ENCODE measurements around the gene LRRC4B.

Gene LRRC4B

DNA sequence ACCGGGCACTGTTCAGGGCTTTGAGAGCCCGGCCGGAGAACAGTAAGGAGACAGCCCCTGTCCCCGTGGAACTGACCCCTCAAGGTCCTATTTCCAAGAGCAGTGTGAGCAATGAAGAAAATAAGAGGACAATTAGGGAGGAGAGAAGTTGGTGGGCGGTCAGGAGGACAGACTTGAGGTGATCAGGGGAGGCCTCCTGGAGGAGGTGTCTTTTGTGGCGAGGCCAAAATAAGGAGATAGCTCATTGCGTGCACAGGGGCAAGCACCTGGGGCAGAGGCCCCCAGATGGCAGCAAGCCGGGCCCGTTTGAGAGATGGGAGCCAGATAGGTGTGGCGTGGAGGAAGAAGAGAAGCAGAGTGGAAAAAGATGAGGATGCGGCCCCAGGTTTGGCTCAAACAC is 2.8 kb upstream of the LRRC4B start:
- DNase-seq (ENCODE audit: low read depth in 1 of 2, low spot score in 1 of 2) = no peak

DNA sequence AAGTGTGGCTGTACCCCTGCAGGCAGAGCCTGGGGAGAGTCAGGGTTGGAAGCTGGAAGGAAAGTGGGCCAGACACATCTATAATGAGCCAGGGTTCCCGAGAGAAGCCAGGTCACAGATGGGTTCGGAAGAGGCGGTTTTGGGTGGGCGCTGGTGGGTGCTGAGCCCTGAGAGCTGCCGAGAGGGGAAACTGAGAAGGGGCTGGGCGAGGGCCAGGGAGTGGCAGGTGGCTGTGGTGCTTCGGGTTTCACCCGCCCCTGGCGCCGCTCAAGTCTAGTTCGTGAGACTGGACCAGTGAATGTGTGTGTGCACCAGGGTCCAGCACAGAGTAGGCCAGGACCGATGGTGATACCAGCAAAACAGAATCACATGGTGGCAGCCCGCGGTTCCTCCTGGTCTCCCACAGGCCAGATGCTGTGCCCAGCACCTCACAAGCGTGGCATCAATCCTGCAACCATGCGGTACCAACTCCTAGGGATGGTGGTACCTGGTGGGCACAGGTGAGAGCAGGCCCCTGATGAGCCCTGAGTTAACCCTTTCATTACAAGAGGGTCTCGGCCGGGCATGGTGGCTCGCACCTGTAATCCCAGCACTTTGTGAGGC is 1.8 kb upstream of the LRRC4B start:
- no peak for DNase-seq (ENCODE audit: low read depth in 1 of 2, low spot score in 1 of 2)

DNA sequence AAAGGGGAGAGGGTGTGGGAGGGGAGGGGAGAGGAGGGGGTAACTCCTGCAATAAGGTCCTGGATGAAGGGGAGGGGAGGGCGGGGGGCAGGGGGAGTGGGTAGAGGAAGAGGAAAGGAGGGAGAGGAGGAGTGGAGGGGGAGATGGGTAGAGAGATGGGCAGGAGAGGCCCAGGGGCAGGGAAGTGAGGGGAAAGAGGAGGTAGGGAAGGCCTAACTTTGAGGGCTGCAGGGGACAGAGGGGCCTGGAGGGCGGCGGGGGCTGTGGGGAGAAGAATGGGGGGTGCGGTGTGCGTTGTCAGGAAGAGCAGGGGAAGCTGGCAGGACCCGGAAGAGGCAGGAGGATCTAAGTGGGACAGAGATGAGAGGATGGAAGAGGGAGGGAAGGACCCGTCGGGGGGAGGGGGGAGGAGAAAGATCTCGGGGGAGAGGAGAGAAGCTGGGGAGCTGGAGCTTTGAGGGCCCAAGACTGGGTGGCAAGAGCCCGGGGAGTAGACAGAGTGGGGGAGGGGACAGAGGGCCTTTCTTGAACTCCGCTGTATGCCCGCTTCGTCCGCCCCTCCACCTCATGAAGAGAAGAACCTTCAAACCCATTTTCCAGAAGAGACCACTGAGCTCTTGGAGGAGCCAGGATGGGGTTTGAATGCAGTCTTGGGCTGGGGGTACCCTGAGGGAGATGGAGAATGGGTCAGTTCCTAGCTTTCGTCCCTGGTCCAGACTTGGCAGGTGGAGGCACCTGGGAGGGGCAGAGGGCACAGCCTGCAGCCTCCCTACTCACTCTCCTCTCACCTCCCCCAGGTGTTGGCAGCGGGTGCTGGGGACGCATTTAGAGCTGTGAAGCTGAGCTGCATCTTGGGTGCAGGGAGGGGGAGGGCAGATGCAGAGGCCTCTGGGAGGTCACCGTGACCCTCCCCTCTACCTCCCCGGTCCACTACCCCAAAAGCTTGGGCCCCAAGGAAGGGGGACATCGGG is 778 bp upstream of the LRRC4B start:
- no peak for DNase-seq (ENCODE audit: low read depth in 1 of 2, low spot score in 1 of 2)

DNA sequence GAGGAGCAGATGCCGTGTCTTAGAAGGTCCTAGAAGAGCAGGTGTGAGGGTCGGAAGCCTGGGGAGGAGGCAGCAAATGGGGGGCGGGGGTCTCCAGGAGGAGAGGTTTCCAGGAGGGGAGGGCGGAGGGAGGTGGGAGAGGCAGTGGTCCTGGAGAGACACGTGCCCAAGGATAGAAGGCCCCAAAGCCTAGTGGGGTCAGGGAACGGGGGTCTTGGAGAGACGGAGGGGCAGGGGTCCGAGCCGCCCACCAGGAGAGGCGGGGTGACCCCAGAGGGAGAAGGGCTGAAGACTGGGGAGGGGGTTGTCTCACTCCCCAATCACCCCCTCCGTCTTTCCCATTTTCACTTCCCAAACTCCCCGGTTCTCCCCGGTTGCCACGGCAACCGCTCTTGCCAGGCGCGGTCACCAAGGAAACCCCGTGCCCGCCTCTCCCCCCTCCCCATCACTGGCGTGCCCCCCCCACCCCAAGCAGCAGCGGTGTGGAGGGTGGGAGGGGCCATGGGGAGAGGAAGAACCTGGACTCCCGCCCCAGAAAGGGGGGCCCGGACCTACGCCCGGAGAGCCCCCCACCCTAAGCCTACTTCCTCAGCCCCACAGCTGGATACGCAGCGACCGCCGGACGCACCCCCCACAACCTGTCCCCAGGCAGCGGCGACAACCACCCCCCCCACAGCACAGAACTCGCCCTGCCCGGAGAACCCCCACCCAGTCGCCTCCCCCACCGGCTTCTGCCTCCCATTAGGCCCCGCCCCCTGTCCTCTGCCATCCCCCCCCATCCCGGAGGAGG is 988 bp downstream of the LRRC4B start:
- no peak for DNase-seq (ENCODE audit: low read depth in 1 of 2, low spot score in 1 of 2)

DNA sequence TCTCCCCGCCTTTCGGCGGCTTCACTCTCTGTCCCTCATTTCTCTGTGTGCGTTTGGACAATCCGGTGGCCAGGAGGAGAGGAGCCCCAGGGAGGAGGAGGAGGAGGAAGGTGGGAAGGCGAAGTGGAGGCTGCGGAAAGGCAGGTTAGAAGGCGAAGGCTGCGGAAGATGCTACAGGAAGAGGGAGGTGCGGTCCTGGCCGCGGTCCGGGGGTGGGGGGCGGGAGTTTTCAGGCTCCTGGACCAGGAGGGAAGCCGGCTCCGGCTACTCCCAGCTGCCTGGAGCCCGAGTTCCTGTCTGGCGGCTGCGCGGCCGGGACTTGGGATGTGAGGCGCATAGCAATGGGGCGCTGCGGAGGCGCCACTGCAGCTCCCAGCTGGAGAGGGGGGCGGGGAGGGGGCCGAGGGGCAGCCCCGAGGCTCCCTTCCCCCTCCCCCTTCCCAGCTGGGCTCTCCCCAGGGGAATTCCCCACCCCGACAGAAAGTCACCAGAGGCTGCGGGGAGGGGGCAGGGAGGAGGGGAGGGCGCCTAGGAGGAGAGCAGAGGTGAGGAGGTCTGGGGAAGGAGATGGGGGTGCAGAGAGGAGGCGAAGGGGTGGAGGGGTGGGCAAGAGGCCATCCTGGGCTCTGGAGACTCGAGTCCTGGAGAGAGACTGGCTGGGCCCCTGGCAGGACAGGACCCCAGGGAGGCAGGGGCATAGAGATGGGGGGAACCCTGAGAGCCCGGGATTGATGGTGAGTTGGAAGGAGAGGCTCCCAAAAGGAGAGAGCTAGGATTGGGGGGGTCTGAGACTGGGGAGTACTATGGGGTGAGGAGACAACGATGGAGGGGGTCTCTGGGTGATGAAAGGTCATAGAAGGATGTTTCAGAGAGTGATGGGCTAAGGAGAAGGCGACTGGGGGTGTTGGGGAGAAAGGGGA is 2.0 kb downstream of the LRRC4B start:
- DNase-seq (ENCODE audit: low read depth in 1 of 2, low spot score in 1 of 2) = no peak

DNA sequence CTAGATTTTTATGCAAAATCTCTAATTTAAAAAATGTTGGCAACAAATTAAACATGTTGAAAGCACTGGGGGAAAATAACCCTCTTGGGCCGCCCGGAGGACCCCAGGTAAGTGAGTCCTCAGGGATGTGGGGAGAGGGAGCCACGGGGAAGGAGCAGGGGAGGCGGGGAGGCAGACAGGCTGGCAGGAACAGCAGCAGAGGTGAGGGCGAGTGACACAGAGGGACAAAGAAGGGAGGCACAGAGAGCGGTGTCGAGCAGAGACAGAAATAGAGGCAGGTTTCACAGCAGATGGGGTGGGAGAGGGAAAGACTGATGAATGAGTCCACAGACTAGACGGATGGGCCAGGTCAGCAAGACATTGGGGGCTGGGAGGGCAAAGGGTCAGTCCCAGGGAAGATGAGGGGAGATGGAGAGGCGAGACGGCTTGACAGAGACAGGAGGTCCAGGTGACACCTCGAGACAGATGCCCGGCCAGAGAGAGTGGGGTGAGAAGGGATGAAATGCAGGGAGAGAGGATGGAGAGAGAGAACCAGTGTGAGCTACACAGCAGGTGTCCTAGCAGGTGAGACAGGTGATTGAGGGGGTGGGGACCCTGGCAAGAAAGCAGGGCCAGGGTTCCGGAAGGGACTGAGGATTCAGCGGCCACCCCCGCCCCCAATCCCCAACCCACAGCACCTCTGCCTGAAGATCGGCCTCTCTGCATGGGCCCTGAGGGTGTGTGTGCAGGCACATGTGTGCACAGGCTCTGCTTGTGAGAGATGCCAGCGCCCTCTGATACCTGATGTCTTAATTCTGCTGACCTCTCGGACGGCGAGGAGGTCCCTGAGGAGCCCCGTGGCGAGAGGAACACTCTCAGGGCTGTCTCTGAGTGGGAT is 3.8 kb downstream of the LRRC4B start:
- no peak for DNase-seq (ENCODE audit: low read depth in 1 of 2, low spot score in 1 of 2)

DNA sequence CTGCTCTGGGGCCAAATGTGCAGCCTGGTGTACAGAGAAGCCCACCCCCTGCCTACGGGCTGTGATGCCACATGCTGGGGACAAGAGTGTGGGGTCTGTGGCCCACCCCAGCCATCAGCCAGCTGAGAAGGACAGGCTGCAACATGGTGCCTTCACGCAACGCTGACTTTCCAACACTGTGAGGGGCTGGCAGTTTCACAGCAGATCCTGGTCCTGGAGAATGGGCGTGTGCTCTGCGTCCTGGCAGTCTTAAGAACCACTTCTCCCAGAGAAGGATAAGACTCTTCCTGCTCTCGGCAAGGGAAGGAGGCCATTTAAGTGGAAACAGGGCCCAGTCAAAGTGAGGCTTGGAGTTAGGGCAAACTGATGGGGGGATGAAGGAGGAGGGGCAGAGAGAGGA is 4.6 kb downstream of the LRRC4B start:
- no peak for DNase-seq (ENCODE audit: low read depth in 1 of 2, low spot score in 1 of 2)

DNA sequence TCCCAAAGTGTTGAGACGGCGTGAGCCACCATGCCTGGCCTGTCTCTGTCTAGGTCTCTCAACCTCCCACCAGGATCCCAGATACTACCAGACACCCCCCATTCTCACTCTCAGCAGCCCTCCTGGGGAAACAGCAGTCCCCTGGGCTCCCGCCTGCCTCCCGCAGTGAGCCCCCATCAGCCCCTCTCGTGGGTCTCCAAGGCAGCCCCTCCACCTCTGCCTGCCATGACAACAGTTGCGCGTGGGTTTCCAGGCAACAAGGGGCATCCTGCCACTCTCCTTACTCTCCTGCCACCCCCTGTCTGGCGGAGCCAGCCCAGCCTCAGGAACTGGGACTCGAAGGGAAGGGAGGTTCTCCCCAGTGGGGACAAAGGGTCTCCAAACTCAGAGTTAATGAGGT is 5.2 kb downstream of the LRRC4B start:
- no peak for DNase-seq (ENCODE audit: low read depth in 1 of 2, low spot score in 1 of 2)

DNA sequence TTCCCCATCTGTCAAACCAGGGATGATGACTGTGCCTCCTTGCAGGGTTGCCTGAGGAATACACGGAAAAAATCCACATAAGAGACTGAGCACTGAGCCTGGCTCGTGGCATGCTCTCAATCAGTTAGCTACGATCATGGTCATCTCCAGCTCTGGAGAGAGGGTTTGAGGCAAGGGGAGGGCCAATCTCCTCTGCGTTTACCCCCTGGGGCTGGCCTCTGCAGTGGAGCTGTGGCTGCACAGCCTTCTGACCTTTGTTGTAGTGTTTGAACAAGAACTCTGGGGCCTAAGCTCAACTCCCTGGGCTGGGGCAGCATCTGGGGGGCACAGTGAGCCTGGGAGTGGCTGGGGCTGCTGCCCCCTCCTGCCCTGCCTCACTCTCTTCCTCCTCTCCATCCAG is 5.9 kb downstream of the LRRC4B start:
- DNase-seq (ENCODE audit: low read depth in 1 of 2, low spot score in 1 of 2) = no peak

DNA sequence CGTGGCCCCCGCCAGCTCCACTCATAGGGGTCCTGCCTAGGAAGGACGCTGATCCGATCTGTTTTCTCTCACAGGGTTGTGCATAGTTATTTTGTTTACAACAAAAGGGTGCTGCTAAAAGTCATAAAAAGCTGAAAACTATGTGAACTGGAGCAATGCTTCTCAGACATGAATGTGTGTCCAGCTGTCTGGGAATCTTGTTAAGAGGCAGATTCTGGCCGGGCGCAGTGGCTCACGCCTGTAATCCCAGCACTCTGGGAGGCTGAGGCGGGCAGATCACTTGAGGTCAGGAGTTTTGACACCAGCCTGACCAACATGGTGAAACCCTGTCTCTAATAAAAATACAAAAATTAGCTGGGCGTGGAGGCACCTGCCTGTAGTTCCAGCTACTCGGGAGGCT is 8.6 kb downstream of the LRRC4B start:
- no peak for DNase-seq (ENCODE audit: low read depth in 1 of 2, low spot score in 1 of 2)

DNA sequence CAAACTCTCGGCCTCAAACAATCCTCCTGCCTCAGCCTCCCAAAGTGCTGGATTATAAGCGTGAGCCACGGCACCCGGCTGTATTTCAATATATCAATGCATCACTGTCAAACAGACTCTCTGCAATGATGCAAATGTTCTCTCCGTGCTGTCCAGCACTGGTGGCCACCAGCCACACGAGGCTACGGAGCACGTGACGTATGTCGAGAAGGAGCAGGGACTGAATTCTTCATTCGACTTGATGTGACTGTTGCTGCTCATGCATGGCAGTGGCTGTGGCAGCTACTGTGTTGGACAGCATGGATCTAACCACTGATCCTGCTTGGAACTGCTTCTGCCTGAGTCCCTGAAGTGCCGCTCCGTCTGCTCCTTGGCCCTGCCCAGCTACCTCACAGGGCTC is 9.8 kb downstream of the LRRC4B start:
- DNase-seq (ENCODE audit: low read depth in 1 of 2, low spot score in 1 of 2) = no peak

DNA sequence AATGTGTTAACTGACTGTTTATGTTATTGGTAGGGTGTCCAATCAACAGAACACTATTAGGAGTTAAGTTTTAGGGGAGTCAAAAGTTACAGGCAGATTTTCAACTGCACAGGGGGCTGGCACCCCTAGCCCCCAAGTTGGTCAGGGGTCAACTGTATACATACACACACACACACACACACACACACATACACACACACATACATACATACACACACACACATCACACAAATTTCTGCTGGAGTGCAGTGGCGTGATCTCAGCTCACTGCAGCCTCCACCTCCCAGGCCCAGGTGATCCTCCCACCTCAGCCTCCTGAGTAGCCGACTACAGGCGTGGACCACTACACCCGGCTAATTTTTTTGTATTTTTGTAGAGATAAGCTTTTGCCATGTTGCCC is 10.2 kb downstream of the LRRC4B start:
- DNase-seq (ENCODE audit: low read depth in 1 of 2, low spot score in 1 of 2) = no peak

DNA sequence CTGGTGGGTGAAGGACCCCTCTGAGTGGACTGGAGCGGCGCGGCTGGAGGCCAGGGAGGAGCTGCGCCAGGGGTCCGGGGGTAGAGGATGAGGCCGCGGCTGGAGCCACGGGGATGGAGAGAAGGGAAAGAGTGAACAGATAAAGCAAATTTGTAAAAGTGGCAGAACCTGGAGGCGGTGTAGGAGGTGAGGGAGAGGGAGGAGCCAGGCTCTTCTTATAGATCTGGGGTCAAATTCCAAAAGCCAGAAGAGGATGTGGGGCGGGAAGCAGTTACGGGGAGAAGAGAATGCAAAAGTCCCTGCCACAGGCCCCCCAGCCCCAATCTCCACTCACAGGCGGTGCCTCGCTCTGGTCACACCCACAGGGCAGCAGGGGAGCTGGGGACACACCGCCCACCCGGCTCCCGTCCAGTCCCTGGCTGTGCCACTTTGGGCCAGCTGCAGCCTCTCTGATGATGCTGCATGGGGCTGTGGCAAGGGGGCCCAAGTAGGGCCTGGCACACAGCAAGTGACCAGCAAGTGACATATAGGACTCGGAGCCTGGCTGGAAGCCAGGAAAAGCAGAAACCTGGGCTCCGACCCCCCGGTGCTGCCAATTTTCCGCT is 11.1 kb downstream of the LRRC4B start:
- DNase-seq (ENCODE audit: low read depth in 1 of 2, low spot score in 1 of 2) = no peak

DNA sequence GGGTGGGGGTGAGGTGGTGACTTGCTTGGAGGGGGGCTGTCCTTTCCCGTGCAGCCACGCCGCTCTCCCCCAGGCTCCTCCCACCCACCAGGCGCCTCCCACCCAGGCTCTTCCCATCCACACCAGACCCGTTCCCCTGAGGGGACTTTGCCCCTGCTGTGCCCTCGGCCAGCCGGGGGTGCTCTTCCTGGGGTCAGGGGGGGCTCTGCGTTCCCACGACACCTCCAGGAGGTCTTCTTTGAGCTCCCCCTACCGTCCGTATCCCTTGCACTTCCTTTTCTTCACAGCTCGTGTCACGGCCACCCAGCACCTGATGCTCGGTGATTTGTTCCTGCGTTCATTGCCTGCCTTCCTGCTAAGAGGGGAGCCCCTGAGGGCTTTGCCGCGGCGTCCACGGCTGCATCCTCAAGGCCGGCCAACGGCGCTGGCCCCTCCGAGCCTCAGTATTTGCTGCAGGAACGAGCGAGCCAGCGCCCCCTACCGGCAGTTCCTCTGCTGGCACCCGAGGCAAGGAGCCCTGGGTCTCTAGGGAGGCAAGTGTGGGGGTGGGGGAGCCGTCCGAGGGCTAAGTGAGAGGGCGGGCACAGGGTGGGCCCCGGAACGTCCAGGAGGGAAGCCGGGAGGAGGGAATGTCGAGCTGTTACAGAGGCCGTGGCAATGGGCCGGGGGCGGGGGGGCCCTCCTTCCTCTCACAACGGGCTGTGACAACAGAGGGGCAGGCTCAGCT is 11.8 kb downstream of the LRRC4B start:
- peak; percentile 62 to 63 for DNase-seq (ENCODE audit: low read depth in 1 of 2, low spot score in 1 of 2)

DNA sequence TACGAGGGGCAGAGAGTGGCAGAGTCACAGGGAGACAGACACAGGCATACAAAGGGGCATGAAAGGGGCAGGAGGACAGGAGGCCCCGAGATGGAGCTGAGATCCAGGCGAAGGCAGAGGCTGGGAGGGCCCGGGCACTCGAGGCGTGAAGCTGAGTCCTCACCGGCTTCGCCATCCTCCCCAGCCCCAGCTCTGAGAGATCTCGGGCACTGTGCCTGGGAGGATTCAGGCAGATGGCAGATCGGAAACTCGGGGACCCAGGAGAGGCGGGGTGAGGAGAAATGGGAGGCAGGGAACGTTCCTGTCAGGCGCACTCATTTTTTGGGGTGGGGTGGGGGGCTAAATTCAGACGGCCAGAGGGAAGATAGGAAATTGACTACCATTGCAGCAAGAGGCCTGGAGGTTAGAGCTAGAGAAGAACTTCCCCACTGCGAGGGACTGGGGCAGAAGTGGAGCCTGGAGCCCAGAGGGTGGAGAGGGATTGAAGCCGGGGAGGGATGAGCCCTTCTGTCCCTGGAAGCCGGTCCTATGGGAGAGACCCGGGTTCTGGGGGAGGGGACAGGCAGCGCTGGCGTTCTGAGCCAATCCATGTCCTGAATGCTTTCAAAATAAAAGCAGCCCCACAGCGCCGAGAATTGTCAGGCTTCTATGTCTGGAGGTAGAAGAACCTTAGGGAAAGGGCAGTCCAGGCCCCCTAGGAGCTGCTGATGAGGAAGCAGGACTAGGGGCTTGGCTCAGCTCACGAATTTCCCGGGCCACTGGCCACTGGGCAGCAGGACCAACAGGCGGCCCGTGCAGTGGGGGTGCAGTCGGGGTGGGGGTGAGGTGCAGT is 12.6 kb downstream of the LRRC4B start:
- no peak for DNase-seq (ENCODE audit: low read depth in 1 of 2, low spot score in 1 of 2)

DNA sequence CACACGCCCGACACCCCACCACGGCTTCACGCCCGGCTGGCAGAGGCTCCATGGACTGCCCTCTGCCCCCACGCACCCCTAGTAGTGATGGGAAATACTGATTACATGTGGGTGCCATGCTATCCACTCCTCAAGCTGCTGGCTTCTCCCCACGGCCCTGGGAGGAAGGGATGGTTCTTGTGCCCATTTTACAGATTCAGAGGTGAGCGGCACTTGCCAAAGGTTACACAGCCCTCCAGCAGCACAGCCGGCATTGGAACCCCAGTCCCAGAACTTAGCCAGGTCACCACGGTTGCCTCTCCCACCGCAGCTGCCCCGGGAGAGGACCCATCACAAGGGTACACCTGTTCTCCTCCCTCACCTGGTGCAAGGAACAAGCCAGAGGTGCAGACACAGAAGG is 13.2 kb downstream of the LRRC4B start:
- no peak for DNase-seq (ENCODE audit: low read depth in 1 of 2, low spot score in 1 of 2)

DNA sequence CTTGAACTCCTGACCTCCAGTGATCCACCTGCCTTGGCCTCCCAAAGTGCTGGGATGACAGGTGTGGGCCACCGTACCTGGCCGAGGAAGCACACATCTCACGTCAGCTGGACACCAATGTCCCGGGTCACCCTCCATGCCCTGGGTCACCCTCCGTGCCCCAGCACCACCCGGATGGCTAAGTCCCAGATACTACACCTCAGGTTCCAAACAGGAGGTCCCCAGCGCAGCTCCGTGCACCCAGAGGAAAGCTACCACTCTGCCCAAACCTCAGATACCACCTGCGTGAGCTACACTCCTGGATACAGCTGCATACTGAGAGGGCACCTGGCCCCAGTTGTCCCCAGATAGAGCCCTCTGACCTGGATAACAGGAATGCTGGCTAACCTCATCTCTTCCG is 14.0 kb downstream of the LRRC4B start:
- no peak for DNase-seq (ENCODE audit: low read depth in 1 of 2, low spot score in 1 of 2)

DNA sequence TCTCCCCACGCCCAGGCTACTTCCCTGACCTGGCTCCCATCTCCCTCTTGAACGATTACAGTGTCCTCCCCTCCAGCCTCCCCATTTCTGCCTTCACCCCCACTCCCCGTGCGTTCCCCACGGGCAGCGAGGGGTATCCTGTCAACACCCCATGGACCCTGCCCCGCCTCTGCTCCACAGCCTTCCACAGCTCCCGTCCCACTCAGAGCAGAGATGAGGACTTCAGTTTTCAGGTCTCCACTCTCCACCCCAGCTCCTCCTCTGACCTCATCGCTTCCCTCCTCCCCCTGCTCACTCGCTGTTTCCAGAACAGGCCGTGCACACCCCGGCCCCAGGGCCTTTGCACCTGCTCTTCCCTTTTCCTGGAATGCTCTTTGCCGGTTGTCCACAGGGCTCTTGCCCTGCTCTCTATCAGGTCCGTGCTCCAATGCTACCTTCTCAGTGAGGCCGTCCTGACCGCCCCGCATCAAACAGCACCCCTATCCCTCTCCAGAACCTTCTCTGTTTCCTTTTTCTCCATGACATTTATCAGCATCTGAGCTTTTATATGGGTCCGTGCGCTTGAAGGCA is 15.0 kb downstream of the LRRC4B start:
- DNase-seq (ENCODE audit: low read depth in 1 of 2, low spot score in 1 of 2) = no peak
